Gastrocnemius medialis (tissue), 4 donors: ENCODE results near the gene UTP11.

Experiments
- POLR2A ChIP-seq, 2 donors: fragments of 450-650 bp; IDR thresholded peaks; one replicate each; pipeline ENCODE4 v1.6.1; 2017; ENCODE audit warnings: antibody characterized with exemption in 2 of 2, mild to moderate bottlenecking in 2 of 2, moderate library complexity in 2 of 2
- TF ChIP-seq, protein P1 (sequence below), 5 experiments: fragments of 450-650 bp in 3 of 5; fragments of 200-600 bp in 2 of 5; sonication (generic) in 2 of 5; IDR thresholded peaks in 4 of 5; conservative IDR thresholded peaks in 1 of 5; 1 replicate in 4 of 5; 2 replicates in 1 of 5; pipeline ENCODE4 v1.5.1; 2016 to 2019; ENCODE audit warnings: antibody characterized with exemption in 5 of 5, mild to moderate bottlenecking in 3 of 5, moderate library complexity in 3 of 5

DNA sequence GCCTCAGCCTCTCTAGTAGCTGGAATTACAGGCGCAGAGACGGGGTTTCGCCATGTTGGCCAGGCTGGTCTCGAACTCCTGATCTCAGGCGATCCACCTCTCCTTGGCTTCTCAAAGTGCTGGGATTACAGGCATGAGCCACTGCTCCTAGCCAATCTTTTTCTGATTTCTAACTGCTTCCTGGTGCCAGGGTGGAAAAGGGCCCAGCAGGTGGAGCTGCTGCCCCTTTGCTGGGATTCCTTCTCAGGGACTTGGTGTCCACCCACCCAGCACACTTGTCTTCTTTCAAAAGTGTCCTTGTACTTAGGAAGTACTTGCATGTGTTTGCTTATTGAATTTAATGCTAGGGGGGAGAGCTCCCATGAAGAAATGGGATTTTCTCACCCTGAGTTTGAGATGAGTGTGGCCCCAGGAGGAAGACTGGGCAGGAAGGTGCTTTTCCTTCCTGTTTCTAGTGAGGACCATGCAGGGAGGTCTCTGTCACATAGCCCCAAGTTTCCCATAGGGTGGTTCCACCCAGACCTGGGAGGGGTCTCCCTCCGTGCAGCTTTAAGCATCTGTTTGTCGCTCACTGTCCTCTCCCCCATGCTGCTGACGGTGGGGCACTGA lies 14.2 kb downstream of the UTP11 start:
- TF ChIP-seq, protein P1, sequence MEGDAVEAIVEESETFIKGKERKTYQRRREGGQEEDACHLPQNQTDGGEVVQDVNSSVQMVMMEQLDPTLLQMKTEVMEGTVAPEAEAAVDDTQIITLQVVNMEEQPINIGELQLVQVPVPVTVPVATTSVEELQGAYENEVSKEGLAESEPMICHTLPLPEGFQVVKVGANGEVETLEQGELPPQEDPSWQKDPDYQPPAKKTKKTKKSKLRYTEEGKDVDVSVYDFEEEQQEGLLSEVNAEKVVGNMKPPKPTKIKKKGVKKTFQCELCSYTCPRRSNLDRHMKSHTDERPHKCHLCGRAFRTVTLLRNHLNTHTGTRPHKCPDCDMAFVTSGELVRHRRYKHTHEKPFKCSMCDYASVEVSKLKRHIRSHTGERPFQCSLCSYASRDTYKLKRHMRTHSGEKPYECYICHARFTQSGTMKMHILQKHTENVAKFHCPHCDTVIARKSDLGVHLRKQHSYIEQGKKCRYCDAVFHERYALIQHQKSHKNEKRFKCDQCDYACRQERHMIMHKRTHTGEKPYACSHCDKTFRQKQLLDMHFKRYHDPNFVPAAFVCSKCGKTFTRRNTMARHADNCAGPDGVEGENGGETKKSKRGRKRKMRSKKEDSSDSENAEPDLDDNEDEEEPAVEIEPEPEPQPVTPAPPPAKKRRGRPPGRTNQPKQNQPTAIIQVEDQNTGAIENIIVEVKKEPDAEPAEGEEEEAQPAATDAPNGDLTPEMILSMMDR (IDR thresholded peaks at IDR 0.05 in 4 of 5, conservative IDR thresholded peaks at IDR 0.05 in 1 of 5) = peak; percentile 31 to 67 (median 49)
- no peak for TF ChIP-seq POLR2A (IDR thresholded peaks at IDR 0.05)
